Small intestine (tissue), 16 donors: ENCODE data around the gene PBLD. TPM values are rescaled to one million over a fixed set of nuclear protein-coding genes. Genes with fewer than 3 reads are reported as not detected.
A peak's percentile ranks its signal among the peaks of the same experiment; 100 is the strongest.

ENCODE experiments used
- DNase-seq, 2 donors: peaks; one replicate each; pipeline versions ENCODE4 v3.0.0 to v3.0.0-alpha.2; 2013
- FAIRE-seq: peaks from 2 replicates; lab custom pipeline; 2012; peaks lifted over from hg19 to GRCh38; lab: Jason Lieb, UNC
- H3K27ac ChIP-seq, 3 donors: one replicate each; pipeline ENCODE4 v1.5.1; 2013; ENCODE audit warnings: low read length in 2 of 3, mild to moderate bottlenecking in 2 of 3, control low read depth in 1 of 3, inconsistent platforms in 1 of 3, low read depth in 1 of 3, moderate library complexity in 1 of 3
- H3K27me3 ChIP-seq, 3 donors: one replicate each; pipeline ENCODE4 v1.6.1; 2013; ENCODE audit warnings: low read length in 3 of 3, inconsistent platforms in 1 of 3; ENCODE audit not compliant: control insufficient read depth in 3 of 3, insufficient read depth in 3 of 3
- H3K36me3 ChIP-seq, 3 donors: one replicate each; pipeline ENCODE4 v1.6.1; 2013; ENCODE audit warnings: low read length in 3 of 3, inconsistent platforms in 1 of 3, low read depth in 1 of 3, mild to moderate bottlenecking in 1 of 3, moderate library complexity in 1 of 3; ENCODE audit not compliant: control insufficient read depth in 3 of 3, insufficient read depth in 2 of 3
- H3K4me1 ChIP-seq, 3 donors: one replicate each; pipeline ENCODE4 v1.6.1; 2013; ENCODE audit warnings: low read length in 2 of 3, inconsistent platforms in 1 of 3, low read depth in 1 of 3, mild to moderate bottlenecking in 1 of 3, moderate library complexity in 1 of 3; ENCODE audit not compliant: control insufficient read depth in 3 of 3, insufficient read depth in 2 of 3
- H3K4me3 ChIP-seq, 3 donors: one replicate each; pipeline ENCODE4 v1.5.1; 2013; ENCODE audit warnings: low read length in 3 of 3, control low read depth in 1 of 3, inconsistent platforms in 1 of 3, low read depth in 1 of 3, mild to moderate bottlenecking in 1 of 3, moderate library complexity in 1 of 3
- H3K9me3 ChIP-seq, 2 donors: one replicate each; pipeline ENCODE4 v1.6.1; 2013; ENCODE audit warnings: low read depth in 1 of 2, low read length in 1 of 2; ENCODE audit not compliant: control insufficient read depth in 2 of 2, insufficient read depth in 1 of 2
- WGBS, 3 donors: extraction: QIAGEN DNeasy Blood & Tissue Kit; methylation state at CpG; one replicate each; pipeline ENCODE4 v1.1.7; 2013; 5-methylcytosine and 5-hydroxymethylcytosine counted together
- long read RNA-seq, 10 donors: transcript quantifications; one replicate each; lab custom pipeline, GENCODE V29; 2026
- polyA plus RNA-seq, 4 donors: library from polyadenylated mRNA; stranded (reverse) in 3 of 4; unstranded in 1 of 4; fragments of 200-250 nt in 3 of 4; fragments of 120-200 nt in 1 of 4; gene quantifications; one replicate each; pipeline versions ENCODE4 v1.2.1 to v1.2.3, GENCODE V29; 2013
- donor health status: healthy with polysubstance abuse.
- donor health status: control.
- donor health status: control.
- donor health status: Bipolar disorder and iron deficiency.
- donor health status: healthy.

Gene PBLD
- polyA plus RNA-seq, result 100 to 1,000 TPM in 3 of 4 donors, 10 to 100 TPM in 1; 45.1 to 333 (median 220) TPM
- long read RNA-seq, donor 1, transcript PBLD-206 (3 exons, 587 nt), result major isoform, 7 of 540 reads
- long read RNA-seq, donor 1, partial matches to known transcripts, result 439 of 540 reads
- long read RNA-seq, donor 1, other reads (novel, unspliced or antisense), result 89 of 540 reads
- long read RNA-seq, donor 2, partial matches to known transcripts, result 23 of 26 reads
- long read RNA-seq, donor 2, other reads (novel, unspliced or antisense), result 0 of 26 reads
- long read RNA-seq, donor 3, partial matches to known transcripts, result 166 of 193 reads
- long read RNA-seq, donor 3, other reads (novel, unspliced or antisense), result 25 of 193 reads
- long read RNA-seq, donor 4, partial matches to known transcripts, result 5 of 5 reads
- long read RNA-seq, donor 4, other reads (novel, unspliced or antisense), result 0 of 5 reads
- long read RNA-seq, donor 5, result 0 reads
- long read RNA-seq, donor 6, partial matches to known transcripts, result 53 of 54 reads
- long read RNA-seq, donor 6, other reads (novel, unspliced or antisense), result 0 of 54 reads
- long read RNA-seq, donor 7, result 0 reads
- long read RNA-seq, donor 8, result 0 reads
- long read RNA-seq, donor 9, partial matches to known transcripts, result 8 of 11 reads
- long read RNA-seq, donor 9, other reads (novel, unspliced or antisense), result 0 of 11 reads
- long read RNA-seq, donor 10, partial matches to known transcripts, result 169 of 264 reads
- long read RNA-seq, donor 10, other reads (novel, unspliced or antisense), result 89 of 264 reads

- H3K27ac ChIP-seq, result peak within 1 kb of the TSS; percentile 93 to 98 (median 94)
- no peak for FAIRE-seq
- WGBS, 3 donors, result 0 to 1% (median 0%) methylated on average over 47 to 51 of the region's 51 CpGs
Observed at GRCh38 chr10:68332259-68333057, at the start of gene PBLD. Gene PBLD (minus strand): TSS chr10:68332928. CDS start chr10:68306844, 26,084 bp downstream.

GRCh38 chr10:68371604-68372003, 38.9 kb upstream of the PBLD start:
- Histone ChIP-seq H3K4me3 (no peak overlapping the region), H3K27me3 (no peaks in the 10 kb centered on the region), H3K9me3 (peaks cover 0 to 26% of the 10 kb centered on the region in 2 donors), H3K36me3 (peaks cover 6 to 54% (median 8%) of the 10 kb centered on the region in 3 donors), H3K27ac (no peak overlapping the region), H3K4me1 (no peaks in the 10 kb centered on the region)
- DNase-seq (no peak), FAIRE-seq (no peak)
- 93 to 100% (median 100%) methylated on average over 1 of the region's 1 CpG for WGBS, 3 donors

More at GRCh38 chr10:68332259-68333057, at the start of gene PBLD:
- no peaks in the 10 kb centered on the region for H3K36me3 ChIP-seq
- peaks cover 5 to 27% (median 13%) of the 10 kb centered on the region in 3 donors for H3K4me1 ChIP-seq
- H3K9me3 ChIP-seq, result no peaks in the 10 kb centered on the region
- peak; percentile 84 to 91 for DNase-seq
- H3K27me3 ChIP-seq, result no peaks in the 10 kb centered on the region
- peak within 1 kb of the TSS; percentile 81 to 100 (median 89) for H3K4me3 ChIP-seq

GRCh38 chr10:68367121-68367520, 34.4 kb upstream of the PBLD start:
- Histone ChIP-seq H3K27me3 (no peaks in the 10 kb centered on the region), H3K36me3 (peaks cover 0 to 47% (median 7%) of the 10 kb centered on the region in 3 donors), H3K9me3 (peaks cover 0 to 10% of the 10 kb centered on the region in 2 donors), H3K4me3 (no peak overlapping the region), H3K27ac (no peak overlapping the region), H3K4me1 (no peaks in the 10 kb centered on the region)
- no peak for FAIRE-seq
- WGBS, 3 donors, result 90 to 93% (median 91%) methylated on average over 2 of the region's 2 CpGs
- DNase-seq, result no peak

- H3K27me3 ChIP-seq, result no peaks in the 10 kb centered on the region
- H3K27ac ChIP-seq, result no peak overlapping the region
- H3K4me1 ChIP-seq, result no peaks in the 10 kb centered on the region
- H3K36me3 ChIP-seq, result peaks cover 3 to 48% (median 4%) of the 10 kb centered on the region in 3 donors
- peaks cover 0 to 6% of the 10 kb centered on the region in 2 donors for H3K9me3 ChIP-seq
- DNase-seq (no peak), FAIRE-seq (no peak)
- WGBS, 3 donors, result 97 to 99% (median 97%) methylated on average over 5 of the region's 5 CpGs
- H3K4me3 ChIP-seq, result no peak overlapping the region
Observed at GRCh38 chr10:68366600-68366999, 33.9 kb upstream of the PBLD start.

- Histone ChIP-seq H3K27ac (no peak overlapping the region), H3K4me1 (no peaks in the 10 kb centered on the region), H3K27me3 (no peaks in the 10 kb centered on the region), H3K4me3 (no peak overlapping the region), H3K9me3 (no peaks in the 10 kb centered on the region), H3K36me3 (peaks cover 3 to 47% (median 4%) of the 10 kb centered on the region in 3 donors)
- FAIRE-seq, result no peak
- WGBS, 3 donors, result 59 to 76% (median 66%) methylated on average over 2 of the region's 2 CpGs
- no peak for DNase-seq
Observed at GRCh38 chr10:68365611-68366010, 32.9 kb upstream of the PBLD start.

GRCh38 chr10:68364101-68364886, 31.6 kb upstream of the PBLD start:
- no peak for FAIRE-seq
- WGBS, 3 donors, result 69 to 85% (median 82%) methylated on average over 3 of the region's 3 CpGs
- no peak overlapping the region for H3K4me3 ChIP-seq
- H3K27me3 ChIP-seq, result no peaks in the 10 kb centered on the region
- no peaks in the 10 kb centered on the region for H3K4me1 ChIP-seq
- no peak for DNase-seq
- peaks cover 3 to 51% (median 4%) of the 10 kb centered on the region in 3 donors for H3K36me3 ChIP-seq
- H3K27ac ChIP-seq, result no peak overlapping the region
- no peaks in the 10 kb centered on the region for H3K9me3 ChIP-seq

- no peak for FAIRE-seq
- Histone ChIP-seq H3K4me3 (no peak overlapping the region), H3K27ac (no peak overlapping the region), H3K4me1 (no peaks in the 10 kb centered on the region), H3K9me3 (no peaks in the 10 kb centered on the region), H3K36me3 (peaks cover 3 to 38% (median 4%) of the 10 kb centered on the region in 3 donors), H3K27me3 (no peaks in the 10 kb centered on the region)
- WGBS, 3 donors, result 86 to 94% (median 93%) methylated on average over 3 of the region's 3 CpGs
- DNase-seq, result no peak
Observed at GRCh38 chr10:68362590-68362989, 29.9 kb upstream of the PBLD start.
